ENCODE measurements around the gene UNC45A. TPM values are rescaled to one million over a fixed set of nuclear protein-coding genes. Genes with fewer than 3 reads are reported as not detected.

UNC45A gene
- polyA plus RNA-seq, 3 donors = 29.3 to 42.6 (median 30.4) TPM

- 39% methylated on average over 16 of the region's 22 CpGs for WGBS (ENCODE audit: insufficient coverage)
- Histone ChIP-seq H3K36me3 (replicated peaks in 1 of 2; ENCODE audit: control insufficient read depth in 1 of 2, insufficient read depth in 2 of 2, low read length in 2 of 2) (peaks cover 61 to 71% of the 10 kb centered on the region in 2 donors), H3K27me3 (ENCODE audit: control insufficient read depth in 2 of 2, insufficient read depth in 2 of 2, low read length in 2 of 2) (no peaks in the 10 kb centered on the region), H3K4me2 (replicated peaks; ENCODE audit: extremely low read depth, low read length, poor library complexity, severe bottlenecking) (peak overlapping the region; percentile 86), H3K27ac (ENCODE audit: low read depth in 1 of 2, low read length in 2 of 2) (peak overlapping the region; percentile 83 to 93), H3K9ac (ENCODE audit: insufficient read depth, low read length, poor library complexity, severe bottlenecking) (peak overlapping the region; percentile 71), H3K9me3 (replicated peaks in 1 of 2; ENCODE audit: control insufficient read depth in 1 of 2, insufficient read depth in 1 of 2, low read length in 2 of 2) (no peaks in the 10 kb centered on the region), H3K4me3 (replicated peaks in 1 of 3; ENCODE audit: low read depth in 2 of 3, low read length in 3 of 3) (peak overlapping the region in 1 of 3 experiments; percentile 76), H2AFZ (ENCODE audit: insufficient read depth, low read depth, low read length, poor library complexity, severe bottlenecking) (no peak overlapping the region), H3K79me2 (ENCODE audit: insufficient read depth, low read length) (peaks cover 32% of the 10 kb centered on the region), H4K20me1 (ENCODE audit: insufficient read depth, low read length) (no peaks in the 10 kb centered on the region), H3K4me1 (ENCODE audit: control insufficient read depth in 1 of 2, insufficient read depth in 2 of 2, low read length in 2 of 2) (peaks cover 49 to 55% of the 10 kb centered on the region in 2 donors)
- no peak for TF ChIP-seq CTCF (IDR thresholded peaks at IDR 0.05)
- peaks cover 0 to 2% (median 0%) of the 10 kb centered on the region in 7 donors for H3K9me3 Mint-ChIP-seq
- intact Hi-C loops (cut with micrococcal nuclease) = loop anchor here (1.0 to 10.0 kb wide), 3 partner anchors 14 to 940 kb away; partner anchors contain the start of gene SLCO3A1 (in 1 of the 2)
- H3K36me3 Mint-ChIP-seq = peaks cover 74 to 90% of the 10 kb centered on the region in 2 donors
- peak overlapping the region; percentile 95 to 98 (median 97) for H3K27ac Mint-ChIP-seq
- peak; percentile 65 to 73 (median 68) for DNase-seq
- peak overlapping the region; percentile 33 to 43 for H3K4me3 Mint-ChIP-seq
- H3K4me1 Mint-ChIP-seq = peaks cover 52% of the 10 kb centered on the region
- H3K27me3 Mint-ChIP-seq (ENCODE audit: low read depth in 3 of 3) = peaks cover 0 to 3% (median 1%) of the 10 kb centered on the region in 3 donors
Observed at GRCh38 chr15:90914305-90915080, 20.6 kb upstream of the UNC45A start.

GRCh38 chr15:90915216-90915807, 19.8 kb upstream of the UNC45A start:
- peaks cover 0 to 2% (median 0%) of the 10 kb centered on the region in 7 donors for H3K9me3 Mint-ChIP-seq
- no peak for TF ChIP-seq CTCF (IDR thresholded peaks at IDR 0.05)
- no peak overlapping the region for H2AFZ ChIP-seq (ENCODE audit: insufficient read depth, low read depth, low read length, poor library complexity, severe bottlenecking)
- H3K27ac Mint-ChIP-seq = peak overlapping the region; percentile 95 to 98 (median 97)
- peak overlapping the region in 1 of 3 experiments; percentile 76 for H3K4me3 ChIP-seq (replicated peaks in 1 of 3; ENCODE audit: low read depth in 2 of 3, low read length in 3 of 3)
- H3K36me3 Mint-ChIP-seq = peaks cover 74 to 90% of the 10 kb centered on the region in 2 donors
- peak overlapping the region; percentile 83 to 93 for H3K27ac ChIP-seq (ENCODE audit: low read depth in 1 of 2, low read length in 2 of 2)
- intact Hi-C loops (cut with micrococcal nuclease) = loop anchor here (1.0 to 10.0 kb wide), 3 partner anchors 13 to 939 kb away; partner anchors contain the start of gene SLCO3A1 (in 1 of the 2)
- H3K79me2 ChIP-seq (ENCODE audit: insufficient read depth, low read length) = peaks cover 35% of the 10 kb centered on the region
- H4K20me1 ChIP-seq (ENCODE audit: insufficient read depth, low read length) = peaks cover 4% of the 10 kb centered on the region
- peaks cover 55% of the 10 kb centered on the region for H3K4me1 Mint-ChIP-seq
- H3K36me3 ChIP-seq (replicated peaks in 1 of 2; ENCODE audit: control insufficient read depth in 1 of 2, insufficient read depth in 2 of 2, low read length in 2 of 2) = peaks cover 63 to 71% of the 10 kb centered on the region in 2 donors
- H3K4me3 Mint-ChIP-seq = peak overlapping the region; percentile 81 to 93
- peaks cover 49 to 55% of the 10 kb centered on the region in 2 donors for H3K4me1 ChIP-seq (ENCODE audit: control insufficient read depth in 1 of 2, insufficient read depth in 2 of 2, low read length in 2 of 2)
- no peaks in the 10 kb centered on the region for H3K27me3 ChIP-seq (ENCODE audit: control insufficient read depth in 2 of 2, insufficient read depth in 2 of 2, low read length in 2 of 2)
- no peaks in the 10 kb centered on the region for H3K9me3 ChIP-seq (replicated peaks in 1 of 2; ENCODE audit: control insufficient read depth in 1 of 2, insufficient read depth in 1 of 2, low read length in 2 of 2)
- 44% methylated on average over 1 of the region's 7 CpGs for WGBS (ENCODE audit: insufficient coverage)
- peaks cover 0 to 3% (median 1%) of the 10 kb centered on the region in 3 donors for H3K27me3 Mint-ChIP-seq (ENCODE audit: low read depth in 3 of 3)
- DNase-seq = no peak
- H3K4me2 ChIP-seq (replicated peaks; ENCODE audit: extremely low read depth, low read length, poor library complexity, severe bottlenecking) = peak overlapping the region; percentile 86
- H3K9ac ChIP-seq (ENCODE audit: insufficient read depth, low read length, poor library complexity, severe bottlenecking) = peak overlapping the region; percentile 71

Data from CD14-positive monocyte (primary cell).